GM18868 (cell line): ENCODE measurements around the gene PCNX1.
"Not testable (repeated sequence)": the region's sequence is repeated elsewhere in the genome, so short reads cannot be mapped to it uniquely, and the experiment has no call there.

Experiments
- ATAC-seq: cut with Tn5 transposase; IDR thresholded peaks from one replicate; pipeline ENCODE4 v1.9.1; 2021; ENCODE audit warnings: mild to moderate bottlenecking, moderate library complexity; ENCODE audit not compliant: unreplicated experiment

Gene PCNX1

DNA sequence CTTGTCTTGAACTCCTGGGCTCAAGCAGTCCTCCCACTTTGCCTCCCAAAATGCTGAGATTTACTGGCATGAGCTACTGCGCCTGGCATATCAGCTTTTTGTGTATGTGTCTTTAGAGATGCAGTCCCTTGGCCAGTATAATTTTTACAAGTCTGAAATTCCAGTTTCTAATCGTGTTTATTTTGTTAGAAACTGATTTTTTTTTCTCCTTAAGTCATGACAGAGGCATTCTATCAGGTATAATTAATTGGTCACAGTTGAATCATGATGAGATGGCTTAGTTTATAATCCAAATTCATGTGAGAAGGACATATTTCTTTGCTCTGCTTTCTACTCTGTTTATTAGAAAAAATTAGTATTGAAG is 98.9 kb downstream of the PCNX1 start:
- no peak for ATAC-seq

DNA sequence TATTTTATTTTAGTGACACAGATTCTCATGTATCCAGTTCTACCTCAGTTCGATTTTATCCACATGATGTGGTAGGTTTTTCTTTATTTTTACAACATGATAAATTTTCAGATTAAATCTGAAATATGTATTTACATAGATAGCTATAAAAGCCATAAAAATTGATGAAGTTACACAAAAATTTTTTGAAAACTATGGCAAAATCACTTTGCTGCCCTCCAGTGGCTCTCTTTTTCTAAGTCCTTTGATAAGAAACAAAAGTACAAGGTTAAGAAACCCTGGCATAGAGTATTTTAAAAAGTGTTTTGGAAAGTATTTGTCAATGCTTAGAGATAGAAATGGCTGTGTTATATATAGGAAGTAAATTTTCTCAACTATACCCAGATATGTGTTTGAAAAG is 104.2 kb downstream of the PCNX1 start:
- ATAC-seq = no peak

DNA sequence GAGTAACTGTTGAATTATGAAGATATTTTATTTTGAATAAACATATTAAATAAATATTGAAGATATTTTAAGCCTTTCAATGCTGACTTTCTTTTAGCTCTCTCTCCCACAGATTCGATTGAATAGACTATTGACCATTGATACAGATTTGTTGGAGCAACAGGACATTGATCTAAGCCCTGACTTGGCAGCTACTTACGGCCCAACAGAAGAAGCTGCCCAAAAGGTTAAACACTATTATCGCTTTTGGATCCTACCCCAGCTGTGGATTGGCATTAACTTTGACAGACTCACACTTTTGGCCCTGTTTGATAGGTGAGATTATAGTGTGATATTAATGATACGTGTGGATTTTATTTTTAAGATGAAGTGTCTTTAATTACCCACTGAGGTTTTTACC is 105.6 kb downstream of the PCNX1 start:
- no peak for ATAC-seq

DNA sequence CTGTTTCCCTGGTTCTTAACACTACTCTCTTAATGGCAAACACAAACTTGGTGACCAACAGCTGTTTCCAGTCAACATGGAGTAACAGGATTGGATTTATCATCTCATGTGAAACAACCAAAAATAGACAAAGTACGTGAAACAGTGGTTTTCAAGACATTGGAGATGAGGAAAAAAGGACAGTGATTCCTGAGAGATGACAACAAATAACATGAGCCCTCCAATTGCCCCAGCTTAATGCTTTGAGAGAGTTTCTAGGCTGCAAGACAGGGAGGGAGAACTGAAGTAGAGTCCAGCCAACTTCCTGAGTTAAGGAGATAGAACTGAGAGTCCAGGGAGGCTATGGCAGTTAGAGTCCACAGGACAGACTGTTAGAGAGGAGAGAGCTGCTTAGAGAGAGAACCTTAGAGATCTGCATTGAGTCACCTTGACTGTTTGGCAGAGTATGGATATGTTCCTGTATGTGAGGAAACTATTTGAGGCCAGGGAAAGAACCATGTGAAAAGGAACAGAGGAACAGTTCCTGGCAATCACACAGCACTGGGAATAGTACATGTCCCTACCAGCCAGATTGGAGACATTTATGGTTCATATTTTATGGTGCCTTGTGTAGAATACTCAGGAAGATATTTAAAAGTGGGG is 106.4 kb downstream of the PCNX1 start:
- ATAC-seq = no peak

DNA sequence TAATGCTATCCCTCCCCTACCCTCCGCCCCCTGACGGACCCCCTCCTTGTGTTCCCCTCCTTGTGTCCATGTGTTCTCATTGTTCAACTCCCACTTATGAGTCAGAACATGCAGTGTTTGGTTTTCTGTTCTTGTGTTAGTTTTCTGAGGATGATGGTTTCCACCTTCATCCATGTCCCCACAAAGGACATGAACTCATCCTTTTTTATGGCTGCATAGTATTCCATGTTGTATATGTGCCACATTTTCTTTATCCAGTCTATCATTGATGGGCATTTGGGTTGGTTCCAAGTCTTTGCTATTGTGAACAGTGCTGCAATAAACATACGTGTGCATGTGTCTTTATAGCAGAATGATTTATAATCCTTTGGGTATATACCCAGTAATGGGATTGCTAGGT is 112.7 kb downstream of the PCNX1 start:
- not testable (repeated sequence) for ATAC-seq

DNA sequence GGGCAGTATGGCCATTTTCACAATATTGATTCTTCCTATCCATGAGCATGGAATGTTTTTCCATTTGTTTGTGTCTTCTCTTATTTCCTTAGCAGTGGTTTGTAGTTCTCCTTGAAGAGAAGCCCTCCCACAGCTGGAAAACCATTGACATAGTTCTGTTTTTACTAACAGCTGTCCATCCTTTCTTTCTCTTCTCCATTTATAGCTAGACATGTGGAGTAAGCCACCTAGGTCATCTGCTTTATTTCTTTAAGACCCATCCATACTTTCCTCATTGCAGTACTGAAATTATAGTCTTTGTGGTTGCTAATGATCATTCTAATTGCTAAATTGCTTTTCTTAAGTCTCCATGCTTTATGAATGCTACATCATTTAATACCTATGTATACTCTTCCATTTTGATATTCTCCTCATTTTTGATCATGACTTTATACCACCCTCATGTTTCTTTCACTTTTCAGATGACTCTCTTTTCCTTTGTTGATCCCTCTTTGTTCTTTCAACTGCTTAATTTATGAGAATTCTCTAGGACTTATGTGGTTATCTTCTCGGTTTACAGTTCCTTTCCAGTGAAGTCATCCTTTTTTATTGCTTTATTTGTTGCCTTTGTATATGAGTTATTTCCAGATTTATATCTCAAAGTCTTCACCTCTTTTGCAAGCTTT is 114.2 kb downstream of the PCNX1 start:
- no peak for ATAC-seq

DNA sequence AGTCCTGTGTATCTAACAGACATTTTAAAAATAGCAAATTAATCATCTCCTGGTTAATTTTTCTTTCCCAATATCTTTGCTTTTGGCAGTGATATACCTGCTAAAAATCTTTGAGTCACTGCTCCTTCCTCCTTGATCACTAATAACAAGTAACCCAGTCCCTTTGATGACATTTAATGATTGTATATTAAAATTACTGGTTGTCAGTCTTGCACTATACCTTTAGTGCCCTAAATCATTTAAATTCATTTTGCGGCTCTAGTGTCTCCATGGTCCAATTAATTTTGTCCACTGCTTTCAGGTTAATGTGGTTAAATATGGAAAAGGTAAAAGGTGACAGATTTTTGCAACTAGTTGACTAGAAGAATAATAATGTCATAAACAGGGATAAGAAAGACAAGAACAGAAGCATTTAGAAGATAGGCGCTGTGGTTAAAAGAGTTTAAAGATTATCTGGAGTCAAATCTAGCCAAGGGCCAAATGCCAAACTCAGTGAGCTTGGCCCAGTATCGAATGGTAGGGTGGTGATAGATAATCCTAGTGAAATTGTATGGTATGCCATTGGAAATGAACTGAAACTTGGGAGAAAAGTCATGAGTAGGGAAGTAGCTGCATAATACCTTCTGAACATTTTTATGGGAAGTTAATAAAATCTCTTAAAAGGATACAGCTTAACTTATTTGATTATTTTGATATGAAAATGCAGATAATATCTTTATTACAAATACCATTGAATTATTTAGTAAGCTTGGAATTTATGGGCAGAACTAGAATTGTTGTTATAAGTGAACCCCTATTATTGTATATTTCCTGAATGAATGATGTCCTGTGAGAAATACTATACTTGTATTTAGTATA is 115.0 kb downstream of the PCNX1 start:
- ATAC-seq = no peak

DNA sequence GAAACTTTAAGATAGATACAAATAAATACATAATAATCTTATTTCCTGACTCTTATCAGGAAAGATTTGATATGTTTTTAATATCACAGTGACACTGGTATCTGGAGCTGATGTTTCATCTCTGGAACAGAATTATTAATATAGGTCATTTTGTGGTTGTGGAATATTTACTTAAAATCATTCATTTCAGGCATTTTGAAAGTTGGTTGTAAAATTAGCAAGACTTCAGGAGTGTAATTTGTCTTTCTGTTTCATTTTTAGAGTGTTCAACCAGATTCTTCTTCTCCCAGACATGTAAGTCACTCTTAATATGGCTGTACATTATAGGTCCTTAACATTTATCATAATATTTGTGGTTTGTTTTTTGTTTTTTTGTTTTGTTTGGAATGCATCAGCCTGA is 115.7 kb downstream of the PCNX1 start:
- ATAC-seq = no peak

DNA sequence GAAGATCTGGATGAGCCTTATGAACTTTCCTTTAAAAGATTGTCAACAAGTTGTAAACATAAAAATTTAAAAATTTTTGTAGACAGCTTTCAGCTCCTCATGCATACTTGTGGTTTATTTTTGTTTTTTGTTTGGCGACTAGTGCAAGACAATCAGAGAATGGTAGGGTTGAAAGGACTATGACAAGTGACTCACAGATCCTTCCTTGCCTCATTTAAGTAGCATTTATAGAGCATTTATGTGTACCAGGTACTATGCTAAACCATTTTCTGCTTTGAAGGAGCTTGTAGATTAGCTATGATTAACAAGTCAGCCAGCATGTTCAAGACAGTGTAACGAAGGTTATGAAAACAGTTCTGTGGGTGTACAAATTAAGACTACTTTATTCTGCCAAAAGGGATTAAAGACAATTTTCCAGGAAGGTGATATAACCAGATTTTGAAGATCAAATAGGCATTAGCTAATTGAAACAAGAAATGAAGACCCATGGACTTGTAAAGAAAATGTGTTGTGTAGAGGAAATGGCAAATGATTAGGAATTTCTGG is 122.0 kb downstream of the PCNX1 start:
- no peak for ATAC-seq

DNA sequence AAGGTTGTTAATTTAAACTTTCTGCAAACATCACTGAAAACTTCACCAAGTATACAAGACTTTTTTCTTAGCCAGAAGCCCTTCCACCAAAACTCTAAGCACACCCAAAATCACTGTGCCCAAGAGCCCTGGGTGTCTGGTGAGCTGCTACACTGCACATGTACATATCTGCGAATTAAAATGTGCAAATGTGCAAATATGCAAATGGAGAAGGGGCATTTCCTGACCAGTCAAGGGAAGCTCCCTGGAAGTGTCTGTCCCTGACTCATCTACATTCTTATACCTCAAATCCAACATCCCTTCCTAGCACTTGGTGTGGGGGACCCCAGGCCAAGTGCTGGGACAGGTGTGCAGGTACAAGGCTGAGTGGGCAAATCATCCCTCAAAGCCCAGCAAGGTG is 123.7 kb downstream of the PCNX1 start:
- ATAC-seq = no peak

DNA sequence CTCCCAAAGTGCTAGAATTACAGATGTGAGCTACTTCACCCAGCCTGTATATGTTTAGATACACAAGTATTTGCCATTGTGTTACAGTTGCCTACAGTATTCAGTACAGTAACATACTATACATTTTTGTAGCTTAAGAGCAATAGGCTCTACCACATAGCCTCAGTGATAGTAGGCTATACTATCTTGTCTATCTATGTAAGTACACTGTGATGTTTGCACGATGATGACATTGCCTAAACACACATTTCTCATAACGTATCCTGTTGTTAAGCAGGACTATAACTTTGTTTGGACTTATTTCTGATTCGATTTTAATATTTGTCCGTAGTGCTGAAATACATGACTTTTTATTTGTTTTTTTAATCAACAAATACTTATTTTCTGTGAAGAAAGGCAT is 129.2 kb downstream of the PCNX1 start:
- ATAC-seq = no peak

DNA sequence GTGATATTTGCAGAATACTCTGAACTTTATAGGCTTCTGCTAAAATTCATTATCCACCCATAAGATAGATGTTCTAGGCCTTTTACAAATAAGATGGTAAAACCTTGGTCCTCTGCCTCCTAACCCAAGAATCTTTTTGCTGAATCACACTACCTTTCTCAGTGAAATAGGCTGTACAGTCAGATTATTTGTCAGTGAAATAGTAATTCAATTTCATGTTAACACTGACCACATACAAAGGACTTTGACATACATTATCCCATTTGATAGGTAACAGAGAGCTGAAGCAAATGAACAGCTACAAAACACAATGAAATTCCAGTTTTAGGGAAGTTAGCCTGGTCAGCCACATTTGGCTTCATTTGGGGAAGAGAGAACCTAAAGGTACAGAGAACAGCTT is 141.1 kb downstream of the PCNX1 start:
- ATAC-seq = no peak

DNA sequence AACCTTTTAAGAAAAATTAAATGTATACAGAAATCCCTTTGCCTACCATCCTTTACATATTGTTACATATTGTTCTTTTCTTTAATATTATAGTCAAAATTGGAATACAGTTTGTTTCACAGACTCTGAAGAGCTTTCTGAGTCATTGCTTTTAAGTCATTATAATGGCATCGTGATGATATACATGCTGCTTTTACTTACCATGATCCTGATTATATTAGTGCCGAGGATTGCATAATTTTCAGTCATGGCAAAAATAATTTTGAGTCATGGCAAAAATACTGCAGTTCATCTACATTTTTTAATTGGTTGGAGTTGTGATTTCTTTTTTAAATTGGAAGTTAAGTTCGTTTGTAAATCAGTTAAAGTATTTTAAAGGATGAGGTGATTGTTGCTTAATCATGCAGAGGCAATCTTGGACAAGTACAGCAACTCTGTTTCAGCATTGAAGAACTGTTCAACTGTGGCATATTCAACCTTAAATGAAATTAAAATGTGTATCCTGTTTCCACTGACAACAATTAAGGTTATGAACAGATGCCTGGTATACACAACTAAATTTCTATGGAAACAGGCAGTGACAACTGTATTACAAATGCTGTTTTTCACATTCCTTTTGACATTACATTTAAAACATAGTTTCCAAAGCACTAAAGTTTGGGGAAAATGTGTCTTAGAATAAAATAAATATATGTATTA is 142.3 kb downstream of the PCNX1 start:
- ATAC-seq = no peak

DNA sequence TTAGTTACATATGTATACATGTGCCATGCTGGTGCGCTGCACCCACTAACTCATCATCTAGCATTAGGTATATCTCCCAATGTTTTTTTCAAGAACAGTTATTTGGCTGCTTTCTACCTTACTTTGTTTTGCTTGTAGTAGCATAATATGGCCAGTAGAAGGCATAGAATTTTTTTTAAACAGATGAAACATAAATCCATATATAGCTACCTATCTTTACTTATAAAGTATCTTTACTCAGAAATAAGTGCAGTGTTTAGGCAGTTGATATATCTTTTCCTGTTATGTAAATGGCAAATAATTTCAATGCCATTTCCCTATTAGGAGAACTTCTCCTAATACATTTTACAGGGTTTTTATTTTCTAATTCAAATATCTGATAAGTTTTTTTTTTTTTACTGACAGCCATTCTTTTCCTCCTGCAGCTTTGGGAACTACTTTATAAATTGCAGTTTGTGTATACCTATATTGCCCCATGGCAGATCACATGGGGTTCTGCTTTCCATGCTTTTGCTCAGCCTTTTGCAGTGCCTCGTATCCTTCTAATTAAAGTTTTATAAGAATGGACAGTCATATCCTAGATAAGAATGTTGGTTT is 143.1 kb downstream of the PCNX1 start:
- ATAC-seq = no peak

DNA sequence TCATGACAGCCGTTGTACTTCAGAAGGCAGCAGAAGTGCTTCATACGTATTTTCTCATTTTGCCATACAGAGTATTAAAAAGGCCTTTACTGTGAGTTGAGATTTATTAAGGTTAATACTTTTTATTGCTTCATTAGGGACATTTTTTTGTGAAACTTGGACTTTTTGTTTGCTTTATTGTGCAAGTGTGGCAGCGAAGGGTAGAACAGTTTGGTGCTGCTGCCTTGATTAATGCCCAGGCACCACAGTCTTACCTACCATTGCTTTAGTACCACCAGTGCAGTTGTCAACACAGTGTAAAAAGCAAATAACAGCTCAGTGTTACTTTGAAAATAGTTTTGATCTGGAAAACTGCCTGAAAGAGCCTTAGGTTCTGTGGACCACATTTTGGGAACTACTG is 147.4 kb downstream of the PCNX1 start:
- ATAC-seq = no peak

DNA sequence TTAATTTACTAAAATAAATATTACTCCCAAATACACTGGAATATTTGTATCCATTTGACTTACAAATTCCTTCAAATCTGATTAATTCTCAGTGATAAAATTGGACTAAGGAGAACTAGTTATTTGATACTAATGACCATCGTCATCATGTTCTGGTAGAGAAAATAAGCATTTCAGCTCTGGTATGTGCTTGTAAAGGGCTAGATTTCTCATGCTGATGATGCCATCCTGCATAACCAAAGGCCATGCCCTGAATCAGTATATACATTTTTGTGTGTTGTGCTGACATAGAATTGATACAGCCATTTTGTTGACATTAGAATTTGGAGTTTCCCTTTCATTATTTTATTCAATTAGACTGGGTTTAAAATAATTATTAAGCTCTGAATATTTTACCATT is 148.9 kb downstream of the PCNX1 start:
- ATAC-seq = no peak

DNA sequence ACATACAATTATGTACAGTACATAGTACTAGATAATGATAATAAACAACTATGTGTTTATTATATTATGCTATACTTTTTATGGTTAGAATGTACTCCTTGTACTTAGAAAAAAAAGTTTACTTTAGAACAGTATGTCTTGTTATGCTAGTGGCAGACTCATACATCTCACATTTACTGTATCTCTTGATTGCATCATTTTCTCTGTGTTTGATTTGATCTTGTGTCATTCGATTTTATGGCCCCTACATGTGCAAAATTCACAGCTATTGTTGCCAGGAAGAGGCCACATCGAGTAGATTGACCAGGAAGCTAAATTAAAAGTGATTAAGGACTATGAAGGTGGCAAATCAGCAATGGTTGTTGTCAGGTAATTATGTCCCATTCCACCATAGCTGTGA is 153.0 kb downstream of the PCNX1 start:
- no peak for ATAC-seq

DNA sequence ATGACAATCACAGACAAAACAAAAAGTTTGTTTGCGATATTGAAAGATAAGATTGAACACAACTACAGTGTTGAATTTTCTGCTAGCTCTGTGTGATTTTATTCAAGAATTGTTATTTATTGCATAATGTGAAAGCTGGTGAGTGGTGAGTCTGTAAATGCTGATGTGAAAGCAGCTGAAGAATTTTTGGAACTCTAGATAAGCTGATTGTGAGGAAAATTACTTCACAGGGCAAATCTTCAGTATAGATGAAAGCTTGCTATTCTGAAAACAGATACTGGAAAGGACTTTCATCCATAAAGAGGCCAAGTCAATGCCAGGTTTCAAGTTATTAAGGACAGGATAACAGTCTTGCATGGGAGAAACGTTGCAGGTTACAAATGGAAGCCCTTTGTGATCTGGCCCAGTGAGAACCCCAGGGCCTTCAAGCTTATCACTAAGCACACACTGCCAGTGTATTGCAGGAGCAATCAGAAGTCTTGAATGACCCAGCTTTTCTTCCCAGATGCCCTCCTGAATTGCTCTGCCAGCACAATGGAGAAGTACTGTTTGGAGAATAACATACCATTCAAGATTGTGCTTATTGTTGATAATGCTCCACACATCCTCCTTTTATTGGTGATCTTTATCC is 153.7 kb downstream of the PCNX1 start:
- ATAC-seq = no peak

DNA sequence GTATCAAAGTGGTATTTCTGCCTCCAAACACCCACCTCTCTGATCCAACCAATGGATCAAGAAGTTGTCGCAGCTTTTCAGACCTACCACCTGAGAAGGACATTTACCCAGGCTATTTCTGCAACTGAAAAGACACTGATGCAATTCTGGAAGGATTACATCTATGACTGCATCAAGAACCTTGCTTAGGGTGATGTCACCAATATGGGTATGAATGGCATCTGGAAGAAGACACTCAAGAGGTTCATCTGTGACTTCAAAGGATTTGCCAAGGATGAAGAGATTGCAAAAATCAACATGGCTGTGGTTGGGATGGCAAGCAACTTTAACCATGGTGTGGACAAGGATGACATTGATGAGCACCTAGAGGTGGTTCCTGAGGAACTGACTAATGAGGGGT is 154.2 kb downstream of the PCNX1 start:
- ATAC-seq = no peak

DNA sequence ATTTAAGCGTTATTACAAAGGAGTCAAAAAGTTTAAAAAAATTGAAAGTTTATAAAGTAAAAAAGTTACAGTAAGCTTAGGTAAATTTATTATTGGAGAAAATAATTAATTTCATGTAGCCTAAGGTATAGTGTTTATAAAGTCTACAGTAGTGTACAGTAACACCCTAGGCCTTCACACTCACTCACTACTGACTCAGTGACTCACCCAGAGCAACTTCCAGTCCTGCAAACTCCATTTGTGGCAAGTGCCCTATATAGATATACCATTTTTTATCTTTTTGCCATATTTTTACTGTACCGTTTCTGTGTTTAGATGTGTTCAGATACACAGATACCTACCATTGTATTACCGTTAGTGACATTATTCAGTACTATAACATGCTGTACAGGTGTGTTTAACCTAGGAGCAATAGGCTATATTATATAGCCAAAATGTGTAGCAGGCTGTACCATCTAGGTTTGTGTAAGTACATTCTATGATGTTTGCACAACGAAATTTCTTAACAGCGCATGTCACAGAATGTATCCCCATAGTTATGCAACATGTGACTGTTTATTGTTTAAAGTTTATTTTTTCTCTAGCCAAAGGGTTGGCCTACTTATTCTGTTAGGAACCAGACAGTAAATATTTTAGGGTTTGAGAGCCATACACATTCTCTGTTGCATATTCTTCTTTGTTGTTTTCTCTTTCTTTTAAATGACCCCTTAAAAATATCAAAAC is 155.5 kb downstream of the PCNX1 start:
- ATAC-seq = no peak
